Mucosa of stomach (tissue), 1 donor: Measurements from ENCODE around the gene SRSF9.

Experiments used
- H3K27me3 ChIP-seq: one replicate; pipeline ENCODE4 v1.7.0; 2013; ENCODE audit warnings: mild to moderate bottlenecking, low read length; ENCODE audit not compliant: control insufficient read depth, insufficient read depth
- H3K36me3 ChIP-seq: one replicate; pipeline ENCODE4 v1.7.0; 2013; ENCODE audit warnings: low read length; ENCODE audit not compliant: control insufficient read depth, insufficient read depth
- H3K4me1 ChIP-seq: one replicate; pipeline ENCODE4 v1.7.0; 2013; ENCODE audit warnings: mild to moderate bottlenecking, low read length; ENCODE audit not compliant: control insufficient read depth, insufficient read depth
- H3K4me3 ChIP-seq: one replicate; pipeline ENCODE4 v1.7.0; 2013; ENCODE audit warnings: low read length
- H3K9ac ChIP-seq: one replicate; pipeline ENCODE4 v1.7.0; 2013; ENCODE audit warnings: mild to moderate bottlenecking, low read length, moderate library complexity
- H3K9me3 ChIP-seq: one replicate; pipeline ENCODE4 v1.7.0; 2013; ENCODE audit warnings: mild to moderate bottlenecking, low read length, moderate library complexity; ENCODE audit not compliant: control insufficient read depth
- donor health status: Pancreatic carcinoma.

SRSF9 gene

DNA sequence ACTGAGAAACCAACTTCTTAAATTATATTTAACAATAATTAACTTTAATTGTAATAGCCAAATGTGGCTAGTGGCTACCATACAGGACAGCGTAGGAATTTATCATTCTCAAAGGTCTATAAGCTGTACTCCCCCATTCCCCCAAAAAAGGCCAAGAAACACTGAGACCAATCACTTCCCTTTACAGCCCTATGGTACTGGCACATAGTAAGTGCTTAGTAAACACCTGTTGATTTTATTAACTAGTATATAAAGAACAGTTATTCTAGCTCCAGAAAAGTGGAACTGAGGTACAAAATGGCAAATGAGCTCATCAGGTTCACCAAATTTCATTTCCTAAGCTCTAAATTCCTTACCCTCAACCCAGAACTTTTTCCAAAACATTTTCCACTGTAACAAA is 6.1 kb upstream of the SRSF9 start:
- H3K9me3 ChIP-seq: no peaks in the 10 kb centered on the region
- no peak overlapping the region for H3K4me3 ChIP-seq
- H3K9ac ChIP-seq: no peak overlapping the region
- H3K36me3 ChIP-seq: no peaks in the 10 kb centered on the region
- peaks cover 5% of the 10 kb centered on the region for H3K4me1 ChIP-seq
- no peaks in the 10 kb centered on the region for H3K27me3 ChIP-seq

DNA sequence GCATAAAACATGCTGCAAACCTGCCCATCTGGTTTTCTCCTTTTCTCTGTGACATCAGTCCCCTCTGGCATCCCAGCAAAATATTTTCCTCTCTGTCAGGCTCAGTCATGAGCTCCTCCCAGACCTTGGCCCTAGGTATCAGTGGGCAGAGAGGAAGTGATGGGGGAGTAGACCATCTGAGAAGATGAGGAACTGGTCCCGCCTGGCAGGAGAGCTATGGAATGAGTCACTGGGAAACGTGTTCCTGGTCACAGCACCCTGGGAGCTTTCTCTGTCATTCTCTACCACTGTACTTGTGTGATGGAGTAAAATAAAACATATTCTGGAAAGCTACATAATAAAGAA is 5.0 kb upstream of the SRSF9 start:
- Histone ChIP-seq H3K27me3 (no peaks in the 10 kb centered on the region), H3K4me1 (peaks cover 5% of the 10 kb centered on the region), H3K9me3 (no peaks in the 10 kb centered on the region), H3K9ac (no peak overlapping the region), H3K36me3 (no peaks in the 10 kb centered on the region), H3K4me3 (no peak overlapping the region)

DNA sequence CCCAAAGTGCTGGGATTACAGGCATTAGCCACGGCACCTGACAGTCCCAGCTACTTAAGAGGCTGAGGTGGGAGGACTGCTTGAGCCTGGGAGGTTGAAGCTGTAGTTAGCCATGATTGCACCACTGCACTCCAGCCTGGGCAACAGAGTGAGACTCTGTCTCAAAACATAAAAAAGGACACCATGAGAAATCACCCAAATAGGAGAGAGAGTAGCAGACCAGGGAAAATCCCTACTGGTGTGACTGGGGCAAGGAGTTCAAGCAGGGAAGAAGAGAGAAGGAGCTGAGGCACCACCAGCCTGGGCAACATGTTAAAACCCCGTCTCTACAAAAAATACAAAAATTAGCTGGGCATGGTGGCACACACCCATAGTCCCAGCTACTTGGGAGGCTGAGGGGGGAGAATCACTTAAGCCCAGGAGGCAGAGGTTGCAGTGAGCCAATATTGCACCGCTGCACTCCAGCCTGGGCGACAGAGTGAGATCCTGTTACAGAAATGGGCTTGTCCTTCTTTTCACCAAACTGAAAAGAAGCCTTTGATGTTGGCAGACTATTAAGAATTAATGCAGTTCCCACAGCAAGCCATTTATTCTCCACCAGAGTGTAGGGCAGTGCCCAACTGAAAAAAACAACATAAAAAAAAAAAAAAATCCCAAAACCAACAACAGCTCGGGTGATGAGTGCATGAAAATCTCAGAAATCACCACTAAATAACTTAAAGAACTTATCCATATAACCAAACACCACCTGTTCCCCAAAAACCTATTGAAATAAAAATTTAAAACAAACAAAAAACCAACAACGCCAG is 4.5 kb upstream of the SRSF9 start:
- Histone ChIP-seq H3K4me1 (peaks cover 5% of the 10 kb centered on the region), H3K9ac (no peak overlapping the region), H3K36me3 (no peaks in the 10 kb centered on the region), H3K27me3 (no peaks in the 10 kb centered on the region), H3K9me3 (no peaks in the 10 kb centered on the region), H3K4me3 (no peak overlapping the region)

DNA sequence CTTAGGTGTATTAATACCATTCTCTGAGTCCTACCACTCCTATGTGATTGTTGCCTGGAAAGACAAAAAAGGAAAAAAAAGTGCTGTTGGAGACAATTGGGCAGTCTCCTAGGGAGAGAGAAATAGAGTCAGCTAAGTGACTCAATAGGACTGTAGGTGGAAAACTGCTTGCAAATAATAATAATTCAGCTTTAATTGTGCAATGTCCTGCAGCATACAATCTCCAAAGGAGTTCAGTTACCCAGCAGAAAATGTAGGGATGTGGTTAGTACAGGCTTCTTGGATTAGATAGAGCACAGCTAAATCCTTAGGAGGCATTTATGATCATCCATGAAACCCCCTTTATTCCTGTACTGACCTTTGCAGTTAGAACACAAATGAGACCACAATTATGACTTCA is 3.0 kb upstream of the SRSF9 start:
- Histone ChIP-seq H3K4me1 (peaks cover 5% of the 10 kb centered on the region), H3K36me3 (no peaks in the 10 kb centered on the region), H3K4me3 (no peak overlapping the region), H3K9ac (no peak overlapping the region), H3K27me3 (no peaks in the 10 kb centered on the region), H3K9me3 (no peaks in the 10 kb centered on the region)

DNA sequence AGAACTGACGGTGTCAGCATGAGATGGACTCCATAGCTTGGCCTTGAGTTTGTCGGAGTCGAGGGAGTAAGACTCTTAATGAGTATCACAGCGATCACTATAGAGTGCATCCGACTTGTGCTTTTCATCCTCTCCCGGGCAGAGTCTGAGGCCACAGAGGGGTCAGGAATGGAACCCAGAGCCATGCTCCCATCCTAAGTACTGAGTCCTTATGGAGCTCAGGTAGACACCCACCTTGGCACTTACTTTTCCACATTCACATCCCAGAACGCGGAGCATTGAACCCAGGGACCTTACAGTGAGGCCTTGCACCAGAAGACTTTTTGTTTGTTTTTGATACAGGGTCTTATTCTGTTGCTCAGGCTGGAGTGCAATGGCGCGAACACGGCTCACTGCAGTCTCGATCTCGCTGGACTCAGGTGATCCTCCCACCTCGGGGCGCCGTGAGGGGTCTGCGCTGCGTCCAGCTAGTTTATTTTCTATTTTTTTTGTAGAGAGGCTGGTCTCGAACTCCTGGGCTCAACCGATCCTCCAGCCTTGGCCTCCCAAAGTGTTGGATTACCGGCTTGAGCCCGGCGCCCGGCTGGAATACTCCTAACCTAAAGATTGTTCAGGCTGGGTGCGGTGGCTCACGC is 719 bp upstream of the SRSF9 start:
- peaks cover 10% of the 10 kb centered on the region for H3K4me1 ChIP-seq
- H3K9ac ChIP-seq: peak overlapping the region; percentile 77
- peak overlapping the region; percentile 77 for H3K4me3 ChIP-seq
- no peaks in the 10 kb centered on the region for H3K36me3 ChIP-seq
- no peaks in the 10 kb centered on the region for H3K27me3 ChIP-seq
- H3K9me3 ChIP-seq: no peaks in the 10 kb centered on the region

DNA sequence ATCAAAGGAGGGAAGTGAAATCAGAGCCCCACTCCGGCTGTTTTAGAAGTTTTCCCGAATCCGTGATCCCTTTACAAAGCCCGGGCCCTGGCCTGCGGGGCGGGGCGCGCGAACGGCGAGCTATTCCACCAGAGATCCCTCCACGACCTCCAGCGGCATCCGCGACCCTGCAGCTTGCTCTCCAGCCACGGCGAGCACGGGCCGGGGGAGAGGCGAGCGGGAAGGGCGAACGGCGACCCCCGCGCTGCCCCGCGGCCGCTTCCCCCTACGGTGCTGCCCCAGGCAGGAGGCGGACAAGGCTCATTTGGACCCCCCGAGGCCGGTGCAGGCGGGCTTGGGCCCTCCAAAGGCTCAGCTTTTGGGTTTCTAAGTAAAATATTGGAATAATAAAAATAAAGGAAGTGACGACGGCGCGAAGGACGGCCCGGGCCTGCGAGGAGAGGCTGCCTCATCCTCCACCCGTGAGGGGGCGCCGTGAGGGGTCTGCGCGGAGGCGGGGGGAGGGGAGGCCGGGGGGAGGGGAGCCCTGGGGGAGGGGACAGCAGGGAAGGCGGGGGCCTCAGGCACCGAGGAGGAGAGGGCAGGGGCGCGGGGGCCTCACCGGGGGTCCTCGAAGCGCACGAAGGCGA is 613 bp downstream of the SRSF9 start:
- Histone ChIP-seq H3K9ac (peak overlapping the region; percentile 77), H3K36me3 (peaks cover 2% of the 10 kb centered on the region), H3K4me3 (peak overlapping the region; percentile 57), H3K9me3 (no peaks in the 10 kb centered on the region), H3K27me3 (no peaks in the 10 kb centered on the region), H3K4me1 (peaks cover 10% of the 10 kb centered on the region)

DNA sequence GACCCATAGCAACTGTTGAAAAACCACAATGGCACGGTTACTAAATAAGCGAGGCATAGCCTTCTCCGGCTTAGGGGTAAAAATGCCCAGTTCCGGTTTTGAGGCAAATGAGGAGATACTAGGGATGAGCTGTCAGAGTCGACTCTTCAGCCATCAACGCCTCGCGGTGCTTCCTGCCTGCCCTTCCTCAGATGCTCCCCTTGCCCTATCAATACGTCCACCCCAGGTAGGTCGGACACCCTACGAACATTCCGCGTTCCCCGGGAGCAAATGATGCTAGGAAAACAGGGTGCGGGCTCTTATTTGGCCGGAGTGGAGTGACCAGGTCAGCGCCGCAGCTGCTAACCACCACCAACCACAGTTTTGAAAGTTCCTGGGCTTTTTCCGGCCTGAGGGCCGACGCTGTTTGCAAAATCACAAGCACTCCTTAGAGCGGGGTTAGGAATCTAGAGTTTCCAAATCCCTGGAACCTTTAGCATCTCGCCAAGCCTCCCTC is 1.2 kb downstream of the SRSF9 start:
- Histone ChIP-seq H3K9me3 (no peaks in the 10 kb centered on the region), H3K9ac (peak overlapping the region; percentile 77), H3K4me3 (peak overlapping the region; percentile 57), H3K27me3 (no peaks in the 10 kb centered on the region), H3K36me3 (peaks cover 8% of the 10 kb centered on the region), H3K4me1 (peaks cover 10% of the 10 kb centered on the region)

DNA sequence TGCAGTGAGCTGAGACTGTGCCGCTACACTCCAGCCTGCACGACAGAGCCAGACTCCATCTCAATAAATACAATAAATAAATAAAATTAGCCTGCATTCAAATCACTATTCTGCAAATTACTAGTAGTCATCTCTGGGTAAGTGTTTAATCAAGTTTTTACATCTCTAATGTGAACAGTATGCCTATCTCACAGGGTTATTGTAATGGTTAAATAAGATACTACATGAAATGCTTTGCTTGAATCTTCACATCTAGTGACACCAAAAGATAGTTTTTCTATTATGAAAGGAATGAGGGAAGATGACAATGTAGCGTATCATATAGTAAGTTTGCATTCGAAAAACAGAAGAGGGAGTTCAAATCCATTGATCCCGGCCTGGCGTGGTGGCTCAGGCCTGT is 2.1 kb downstream of the SRSF9 start:
- peaks cover 11% of the 10 kb centered on the region for H3K36me3 ChIP-seq
- no peak overlapping the region for H3K9ac ChIP-seq
- H3K27me3 ChIP-seq: no peaks in the 10 kb centered on the region
- peaks cover 10% of the 10 kb centered on the region for H3K4me1 ChIP-seq
- H3K9me3 ChIP-seq: no peaks in the 10 kb centered on the region
- no peak overlapping the region for H3K4me3 ChIP-seq

DNA sequence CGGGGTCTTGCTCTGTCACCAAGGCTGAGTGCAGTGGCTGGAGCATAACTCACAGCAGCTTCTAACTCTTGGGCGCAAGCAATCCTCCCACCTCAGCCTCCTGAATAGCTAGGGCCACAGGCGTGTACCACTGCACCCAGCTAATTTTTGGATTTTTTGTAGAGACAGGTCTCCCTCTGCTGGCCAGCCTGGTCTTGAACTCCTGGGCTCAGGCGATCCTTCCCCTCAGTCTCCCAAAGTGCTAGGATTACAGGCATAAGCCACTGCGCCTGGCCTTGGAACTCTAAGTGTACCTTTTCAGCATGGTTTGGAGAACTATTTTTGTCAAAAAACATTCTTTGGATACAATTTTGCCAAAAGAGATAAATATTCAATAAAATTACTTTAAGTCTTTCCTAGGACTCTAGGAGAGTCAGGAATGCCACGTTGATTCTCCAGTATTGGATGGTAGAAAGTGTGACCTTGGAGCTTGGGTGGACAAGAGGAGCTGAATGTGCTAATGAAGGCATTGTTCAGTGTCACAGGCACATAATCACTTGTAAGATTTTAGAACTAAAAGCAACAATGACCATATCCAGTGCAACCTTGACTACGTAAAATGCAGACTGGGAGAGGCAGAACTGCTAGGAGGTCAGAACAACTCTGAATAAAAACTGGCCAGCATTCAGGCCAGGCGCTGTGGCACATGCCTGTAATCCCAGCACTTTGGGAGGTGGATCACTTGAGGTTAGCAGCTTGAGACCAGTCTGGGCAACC is 2.8 kb downstream of the SRSF9 start:
- H3K27me3 ChIP-seq: no peaks in the 10 kb centered on the region
- H3K36me3 ChIP-seq: peaks cover 11% of the 10 kb centered on the region
- H3K4me3 ChIP-seq: no peak overlapping the region
- H3K4me1 ChIP-seq: peaks cover 10% of the 10 kb centered on the region
- H3K9ac ChIP-seq: no peak overlapping the region
- H3K9me3 ChIP-seq: no peaks in the 10 kb centered on the region

DNA sequence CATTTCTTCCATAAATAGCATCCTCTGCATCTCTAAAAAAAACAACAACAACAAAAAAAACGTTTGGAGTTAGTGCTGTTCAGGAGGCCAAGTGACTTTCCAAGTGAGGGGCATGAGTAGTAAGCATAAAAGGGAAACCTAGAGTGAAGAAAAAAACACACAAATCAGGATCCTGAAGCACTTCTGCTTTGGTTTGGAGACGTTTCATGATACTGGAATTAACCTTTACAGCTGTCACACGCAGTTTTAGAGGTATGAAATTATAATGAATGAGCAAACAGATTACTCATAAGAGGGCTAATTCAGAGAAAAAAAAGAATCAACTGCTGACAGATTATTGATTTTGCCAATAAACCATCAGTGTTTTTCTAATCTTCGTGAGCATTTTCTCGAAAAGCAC is 3.8 kb downstream of the SRSF9 start:
- Histone ChIP-seq H3K9ac (no peak overlapping the region), H3K36me3 (peaks cover 11% of the 10 kb centered on the region), H3K4me3 (no peak overlapping the region)

DNA sequence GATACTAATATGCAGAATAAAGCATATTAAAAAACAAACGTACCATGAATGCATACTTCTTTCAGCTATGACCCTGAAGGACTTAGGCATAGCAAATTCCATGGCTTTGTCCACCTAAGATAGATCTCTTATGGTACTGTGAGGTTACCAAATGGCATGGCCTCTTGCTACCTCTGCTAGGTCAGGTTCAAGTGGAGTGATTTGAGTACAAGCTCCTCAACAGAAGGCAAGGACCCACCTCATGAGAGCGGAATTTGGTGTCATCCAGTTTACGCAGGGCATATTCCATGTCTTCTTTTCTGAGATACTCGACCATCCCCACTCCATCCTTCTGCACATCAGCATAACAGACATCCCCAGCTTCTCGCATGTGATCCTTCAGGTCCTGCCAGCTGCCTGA is 5.8 kb downstream of the SRSF9 start:
- Histone ChIP-seq H3K4me1 (peaks cover 5% of the 10 kb centered on the region), H3K9me3 (no peaks in the 10 kb centered on the region), H3K36me3 (peaks cover 11% of the 10 kb centered on the region), H3K4me3 (no peak overlapping the region), H3K9ac (no peak overlapping the region), H3K27me3 (no peaks in the 10 kb centered on the region)

More for the DNA sequence above, 3.8 kb downstream of the SRSF9 start:
- Histone ChIP-seq H3K9me3 (no peaks in the 10 kb centered on the region), H3K27me3 (no peaks in the 10 kb centered on the region), H3K4me1 (peaks cover 5% of the 10 kb centered on the region)
